HG02852 (cell line): ENCODE data around the gene PBX4.

ENCODE experiments used
- ATAC-seq: cut with Tn5 transposase; IDR thresholded peaks from one replicate; pipeline ENCODE4 v1.9.1; 2021; ENCODE audit warnings: mild to moderate bottlenecking, moderate library complexity; ENCODE audit not compliant: unreplicated experiment

Gene PBX4

GRCh38 chr19:19592690-19593089 lies 25.8 kb downstream of the PBX4 start:
- no peak for ATAC-seq

GRCh38 chr19:19591133-19591825 lies 27.2 kb downstream of the PBX4 start:
- peak; percentile 72 for ATAC-seq

- no peak for ATAC-seq
Measured at GRCh38 chr19:19588546-19588945, 29.9 kb downstream of the PBX4 start.

GRCh38 chr19:19587771-19588170 lies 30.7 kb downstream of the PBX4 start:
- ATAC-seq, result no peak

GRCh38 chr19:19584356-19584755 lies 34.1 kb downstream of the PBX4 start:
- ATAC-seq, result no peak

- ATAC-seq, result no peak
Measured at GRCh38 chr19:19582471-19582870, 36.0 kb downstream of the PBX4 start.

- no peak for ATAC-seq
Measured at GRCh38 chr19:19581391-19581790, 37.1 kb downstream of the PBX4 start.

GRCh38 chr19:19580418-19580817 lies 38.1 kb downstream of the PBX4 start:
- ATAC-seq, result no peak

GRCh38 chr19:19579533-19580361 lies 38.7 kb downstream of the PBX4 start:
- ATAC-seq, result no peak

- no peak for ATAC-seq
Measured at GRCh38 chr19:19578252-19578651, 40.2 kb downstream of the PBX4 start.

GRCh38 chr19:19575411-19575810 lies 43.1 kb downstream of the PBX4 start:
- no peak for ATAC-seq

GRCh38 chr19:19571071-19571786 lies 47.3 kb downstream of the PBX4 start:
- ATAC-seq, result no peak

- ATAC-seq, result no peak
Measured at GRCh38 chr19:19570571-19570970, 47.9 kb downstream of the PBX4 start.

- no peak for ATAC-seq
Measured at GRCh38 chr19:19568802-19569756, 49.4 kb downstream of the PBX4 start.

- no peak for ATAC-seq
Measured at GRCh38 chr19:19567391-19567790, 51.1 kb downstream of the PBX4 start.

GRCh38 chr19:19566306-19566705 lies 52.2 kb downstream of the PBX4 start:
- no peak for ATAC-seq

GRCh38 chr19:19563348-19563848 lies 55.1 kb downstream of the PBX4 start:
- ATAC-seq, result no peak

- no peak for ATAC-seq
Measured at GRCh38 chr19:19562665-19563347, 55.7 kb downstream of the PBX4 start.

GRCh38 chr19:19561946-19562664 lies 56.4 kb downstream of the PBX4 start:
- no peak for ATAC-seq
